ENCODE data around the gene NEK8. TPM values are rescaled to one million over a fixed set of nuclear protein-coding genes. Genes with fewer than 3 reads are reported as not detected.
A peak's percentile ranks its signal among the peaks of the same experiment; 100 is the strongest.

The NEK8 gene
- total RNA-seq (10 to 100 TPM; 11.4 to 13.8 TPM), polyA plus RNA-seq (1 to 10 TPM; 1.9 to 4.5 TPM)

DNA sequence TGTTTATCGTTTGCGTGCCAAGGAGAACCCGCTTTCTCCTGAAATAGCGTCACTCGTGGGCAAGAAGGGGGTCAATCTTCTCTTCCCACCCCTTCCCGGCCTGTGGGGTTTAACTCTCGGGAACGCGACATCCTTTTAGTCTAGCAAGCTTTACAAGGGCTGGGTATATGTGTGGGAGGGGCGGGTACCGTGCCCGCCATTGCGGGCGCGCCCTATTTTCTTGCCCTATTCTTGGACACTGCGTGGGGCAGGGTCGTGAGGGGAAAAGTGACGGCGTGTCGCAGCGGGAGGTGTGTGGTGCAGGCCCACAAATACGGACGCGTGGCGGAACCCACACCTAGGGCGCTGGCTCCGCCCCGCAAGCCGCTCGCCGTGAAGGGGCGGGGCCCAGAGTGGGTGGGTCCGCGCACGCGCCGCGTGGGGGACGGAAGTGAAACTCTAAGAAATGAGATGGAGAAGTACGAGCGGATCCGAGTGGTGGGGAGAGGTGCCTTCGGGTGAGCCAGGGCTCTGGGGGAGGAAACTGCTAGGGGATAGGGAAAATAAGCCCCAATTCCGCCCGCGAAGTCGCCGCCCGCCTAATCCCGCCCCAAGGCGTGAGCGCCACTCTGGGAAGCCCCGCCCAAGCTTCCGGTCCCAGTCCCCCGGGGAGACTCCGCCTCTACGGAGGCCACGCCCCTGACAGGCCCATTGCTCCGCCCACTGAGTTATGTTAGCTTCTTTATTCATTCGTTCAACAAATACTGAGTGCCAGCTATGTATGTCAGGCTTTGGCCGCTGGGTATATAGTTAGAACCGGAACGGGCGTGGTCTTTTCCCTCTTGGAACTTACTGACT lies at the start of gene NEK8:
TSS of gene NEK8 (plus strand) at position 425 of the 837 bp plus-strand sequence. CDS start at position 451, 26 bp downstream.
- peaks cover 27% of the 10 kb centered on the region for H3K4me1 ChIP-seq (ENCODE audit: insufficient read depth, low read length)
- Mint-ChIP-seq H3K36me3 (peaks cover 11 to 34% of the 10 kb centered on the region in 2 donors), H3K9me3 (no peaks in the 10 kb centered on the region), H3K27me3 (no peaks in the 10 kb centered on the region), H3K4me3 (peak within 1 kb of the TSS; percentile 91 to 98 (median 96)), H3K4me1 (peaks cover 29 to 51% (median 36%) of the 10 kb centered on the region in 4 donors), H3K27ac (peak within 1 kb of the TSS; percentile 99 to 100 (median 100))
- ChIA-PET CTCF (ENCODE audit: partially characterized antibody) (interaction anchor here (0.8 to 6.9 kb wide), 21 partner anchors 9 to 389 kb away, joined by 3 to 492 read pairs (median 10); partner anchors contain the start of genes BLTP2, DHRS13, FLOT2 and PHF12), POLR2A (ENCODE audit: partially characterized antibody) (interaction anchor here (0.6 to 11.0 kb wide), 26 partner anchors 9 to 371 kb away, joined by 3 to 528 read pairs (median 4); partner anchors contain the start of genes ALDOC, BLTP2, DHRS13 and FAM222B)
- peaks cover 17% of the 10 kb centered on the region for H3K36me3 ChIP-seq (ENCODE audit: insufficient read depth, low read length)
- peak within 1 kb of the TSS; percentile 85 to 96 for H3K4me3 ChIP-seq (ENCODE audit: low read length in 2 of 2)
- H3K27me3 ChIP-seq (ENCODE audit: insufficient read depth, low read length), result no peaks in the 10 kb centered on the region
- peak within 1 kb of the TSS; percentile 98 for H3K27ac ChIP-seq (ENCODE audit: low read depth, low read length)
- intact Hi-C loops (cut with micrococcal nuclease), result loop anchor here (1.0 to 10.0 kb wide), 8 partner anchors 9 to 566 kb away; partner anchors contain the start of genes DHRS13, NUFIP2, RPL23A and TRAF4
- no peaks in the 10 kb centered on the region for H3K9me3 ChIP-seq (ENCODE audit: control insufficient read depth in 1 of 2, low read length in 2 of 2)
- DNase-seq, result peak; percentile 96 to 99 (median 97)

DNA sequence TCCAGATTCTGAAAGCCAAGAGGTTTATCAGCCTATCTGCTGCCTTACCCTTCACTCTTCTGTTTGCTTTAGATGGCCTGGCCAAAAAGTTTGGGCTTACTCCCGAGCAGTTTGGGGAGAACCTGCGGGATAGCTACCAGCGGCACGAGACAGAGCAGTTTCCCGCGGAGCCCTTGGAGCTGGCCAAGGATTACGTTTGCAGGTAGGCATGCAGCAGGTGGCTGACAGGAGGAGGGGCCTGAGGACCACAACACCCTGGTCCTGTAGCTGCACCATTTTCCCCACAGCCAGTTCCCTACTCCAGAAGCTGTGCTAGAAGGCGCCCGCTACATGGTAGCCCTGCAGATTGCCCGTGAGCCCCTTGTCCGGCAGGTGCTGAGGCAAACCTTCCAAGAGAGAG lies 45.9 kb upstream of the NEK8 start:
- H3K4me3 Mint-ChIP-seq, result no peak overlapping the region
- ChIA-PET POLR2A (ENCODE audit: partially characterized antibody) (no interaction called here), CTCF (ENCODE audit: partially characterized antibody) (no interaction called here)
- Histone ChIP-seq H3K36me3 (ENCODE audit: insufficient read depth, low read length) (peaks cover 81% of the 10 kb centered on the region), H3K9me3 (ENCODE audit: control insufficient read depth in 1 of 2, low read length in 2 of 2) (no peaks in the 10 kb centered on the region), H3K27me3 (ENCODE audit: insufficient read depth, low read length) (no peaks in the 10 kb centered on the region), H3K4me3 (ENCODE audit: low read length in 2 of 2) (no peak overlapping the region), H3K4me1 (ENCODE audit: insufficient read depth, low read length) (no peaks in the 10 kb centered on the region), H3K27ac (ENCODE audit: low read depth, low read length) (no peak overlapping the region)
- H3K4me1 Mint-ChIP-seq, result peaks cover 0 to 6% (median 0%) of the 10 kb centered on the region in 4 donors
- no peaks in the 10 kb centered on the region for H3K27me3 Mint-ChIP-seq
- H3K36me3 Mint-ChIP-seq, result peaks cover 53 to 82% of the 10 kb centered on the region in 2 donors
- H3K27ac Mint-ChIP-seq, result no peak overlapping the region
- no peak for DNase-seq
- no peaks in the 10 kb centered on the region for H3K9me3 Mint-ChIP-seq
- intact Hi-C loops (cut with micrococcal nuclease), result no loop called here

DNA sequence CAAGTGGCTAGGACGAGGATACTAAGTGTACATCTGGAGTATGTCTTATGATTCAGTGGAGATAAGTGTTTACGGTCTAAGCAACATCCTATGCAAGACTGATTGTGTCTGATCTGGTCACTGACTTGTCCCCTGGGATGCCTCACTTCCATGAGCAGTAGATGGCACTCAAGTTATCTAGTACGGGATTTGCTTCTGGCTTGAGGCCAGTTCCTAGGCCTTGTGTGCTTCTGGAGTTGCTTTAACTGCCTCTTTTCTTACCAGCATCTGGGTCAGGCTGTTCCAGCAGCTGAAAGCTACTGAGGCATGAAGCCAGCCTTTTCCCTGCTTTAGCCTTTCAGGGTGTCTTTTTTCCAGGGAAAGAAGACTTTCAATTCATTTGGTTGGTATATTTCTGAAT lies 43.6 kb upstream of the NEK8 start:
- Histone ChIP-seq H3K36me3 (ENCODE audit: insufficient read depth, low read length) (peaks cover 88% of the 10 kb centered on the region), H3K27ac (ENCODE audit: low read depth, low read length) (no peak overlapping the region), H3K27me3 (ENCODE audit: insufficient read depth, low read length) (no peaks in the 10 kb centered on the region), H3K4me3 (ENCODE audit: low read length in 2 of 2) (no peak overlapping the region), H3K4me1 (ENCODE audit: insufficient read depth, low read length) (no peaks in the 10 kb centered on the region), H3K9me3 (ENCODE audit: control insufficient read depth in 1 of 2, low read length in 2 of 2) (no peaks in the 10 kb centered on the region)
- ChIA-PET POLR2A (ENCODE audit: partially characterized antibody) (no interaction called here), CTCF (ENCODE audit: partially characterized antibody) (no interaction called here)
- Mint-ChIP-seq H3K4me1 (peaks cover 0 to 6% (median 0%) of the 10 kb centered on the region in 4 donors), H3K27ac (peak overlapping the region in 1 of 7 donors; percentile 49), H3K27me3 (no peaks in the 10 kb centered on the region), H3K4me3 (no peak overlapping the region), H3K9me3 (no peaks in the 10 kb centered on the region), H3K36me3 (peaks cover 64 to 88% of the 10 kb centered on the region in 2 donors)
- no peak for DNase-seq
- intact Hi-C loops (cut with micrococcal nuclease), result no loop called here

DNA sequence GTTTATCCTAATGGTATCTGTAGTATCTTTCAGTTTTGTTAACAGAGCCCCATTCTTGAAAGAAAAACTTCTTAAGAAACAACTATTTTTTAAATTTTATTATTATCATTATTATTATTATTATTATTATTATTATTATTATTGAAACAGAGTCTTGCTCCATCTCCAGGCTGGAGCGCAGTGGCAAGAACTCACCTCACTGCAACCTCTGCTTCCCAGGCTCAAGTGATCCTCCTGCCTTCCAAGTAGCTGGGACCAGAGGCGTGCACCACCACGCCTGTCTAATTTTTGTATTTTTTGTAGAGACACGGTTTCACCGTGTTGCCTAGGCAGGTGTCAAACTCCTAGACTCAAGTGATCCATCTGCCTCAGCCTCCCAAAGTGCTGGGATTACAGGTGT lies 43.2 kb upstream of the NEK8 start:
- Mint-ChIP-seq H3K27ac (no peak overlapping the region), H3K9me3 (no peaks in the 10 kb centered on the region), H3K27me3 (no peaks in the 10 kb centered on the region), H3K36me3 (peaks cover 68 to 91% of the 10 kb centered on the region in 2 donors), H3K4me3 (no peak overlapping the region), H3K4me1 (peaks cover 0 to 6% (median 0%) of the 10 kb centered on the region in 4 donors)
- no peak for DNase-seq
- CTCF ChIA-PET (ENCODE audit: partially characterized antibody), result no interaction called here
- Histone ChIP-seq H3K4me1 (ENCODE audit: insufficient read depth, low read length) (no peaks in the 10 kb centered on the region), H3K4me3 (ENCODE audit: low read length in 2 of 2) (no peak overlapping the region), H3K9me3 (ENCODE audit: control insufficient read depth in 1 of 2, low read length in 2 of 2) (no peaks in the 10 kb centered on the region), H3K27me3 (ENCODE audit: insufficient read depth, low read length) (no peaks in the 10 kb centered on the region), H3K36me3 (ENCODE audit: insufficient read depth, low read length) (peaks cover 92% of the 10 kb centered on the region), H3K27ac (ENCODE audit: low read depth, low read length) (no peak overlapping the region)
- POLR2A ChIA-PET (ENCODE audit: partially characterized antibody), result no interaction called here
- intact Hi-C loops (cut with micrococcal nuclease), result no loop called here

DNA sequence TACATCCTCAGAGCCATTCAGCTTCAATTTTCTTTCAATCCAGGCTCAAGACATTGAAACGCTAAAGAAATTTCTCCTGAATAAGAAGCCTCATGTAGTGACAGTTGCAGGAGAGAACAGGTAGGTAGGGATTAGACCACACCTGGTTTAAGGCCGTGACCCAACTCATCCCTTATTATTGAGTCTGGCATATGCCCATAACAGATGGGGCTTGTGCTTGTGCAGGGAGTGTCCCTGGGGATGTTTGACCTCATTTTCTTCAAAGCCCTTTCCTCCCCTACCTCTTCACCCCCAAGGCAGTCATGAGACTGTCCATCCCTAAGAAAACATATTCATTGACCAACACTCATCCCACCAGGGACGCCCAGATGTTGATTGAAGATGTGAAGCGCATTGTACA lies 42.3 kb upstream of the NEK8 start:
- Histone ChIP-seq H3K36me3 (ENCODE audit: insufficient read depth, low read length) (peaks cover 95% of the 10 kb centered on the region), H3K9me3 (ENCODE audit: control insufficient read depth in 1 of 2, low read length in 2 of 2) (no peaks in the 10 kb centered on the region), H3K27ac (ENCODE audit: low read depth, low read length) (no peak overlapping the region), H3K4me1 (ENCODE audit: insufficient read depth, low read length) (no peaks in the 10 kb centered on the region), H3K4me3 (ENCODE audit: low read length in 2 of 2) (no peak overlapping the region), H3K27me3 (ENCODE audit: insufficient read depth, low read length) (no peaks in the 10 kb centered on the region)
- Mint-ChIP-seq H3K27ac (no peak overlapping the region), H3K36me3 (peaks cover 69 to 92% of the 10 kb centered on the region in 2 donors), H3K27me3 (no peaks in the 10 kb centered on the region), H3K4me1 (peaks cover 0 to 6% (median 0%) of the 10 kb centered on the region in 4 donors), H3K9me3 (no peaks in the 10 kb centered on the region), H3K4me3 (no peak overlapping the region)
- CTCF ChIA-PET (ENCODE audit: partially characterized antibody), result no interaction called here
- no peak for DNase-seq
- POLR2A ChIA-PET (ENCODE audit: partially characterized antibody), result no interaction called here
- intact Hi-C loops (cut with micrococcal nuclease), result no loop called here

DNA sequence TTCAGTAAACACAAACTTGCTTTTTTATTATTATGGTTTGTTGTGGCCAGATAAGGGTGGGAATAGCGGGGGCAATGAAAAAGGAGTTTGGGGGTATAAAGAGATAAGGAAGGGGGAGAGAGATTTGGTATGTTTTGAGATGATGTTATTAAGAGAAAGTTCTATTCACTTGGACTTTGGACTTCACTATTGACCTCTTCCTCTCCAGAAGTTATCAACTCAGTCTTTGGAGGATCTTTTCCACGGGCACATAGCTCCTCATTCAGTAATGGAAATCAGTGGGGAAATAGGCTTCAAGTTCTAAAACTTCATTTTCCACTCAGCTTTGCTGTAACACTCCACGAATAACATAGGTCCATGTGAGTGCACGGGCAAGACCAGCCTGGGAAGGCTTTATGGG lies 40.1 kb upstream of the NEK8 start:
- CTCF ChIA-PET (ENCODE audit: partially characterized antibody), result no interaction called here
- H3K4me3 ChIP-seq (ENCODE audit: low read length in 2 of 2), result no peak overlapping the region
- no peaks in the 10 kb centered on the region for H3K9me3 ChIP-seq (ENCODE audit: control insufficient read depth in 1 of 2, low read length in 2 of 2)
- POLR2A ChIA-PET (ENCODE audit: partially characterized antibody), result interaction anchor here (1.2 to 2.3 kb wide), 2 partner anchors 44 to 45 kb away, joined by 3 to 5 read pairs; partner anchors contain the start of gene BLTP2
- no peaks in the 10 kb centered on the region for H3K4me1 ChIP-seq (ENCODE audit: insufficient read depth, low read length)
- H3K36me3 ChIP-seq (ENCODE audit: insufficient read depth, low read length), result peaks cover 75% of the 10 kb centered on the region
- Mint-ChIP-seq H3K4me3 (no peak overlapping the region), H3K4me1 (peaks cover 0 to 6% (median 0%) of the 10 kb centered on the region in 4 donors), H3K36me3 (peaks cover 64 to 79% of the 10 kb centered on the region in 2 donors), H3K9me3 (no peaks in the 10 kb centered on the region), H3K27ac (peak overlapping the region in 1 of 7 donors; percentile 26), H3K27me3 (no peaks in the 10 kb centered on the region)
- H3K27ac ChIP-seq (ENCODE audit: low read depth, low read length), result no peak overlapping the region
- intact Hi-C loops (cut with micrococcal nuclease), result no loop called here
- no peak for DNase-seq
- no peaks in the 10 kb centered on the region for H3K27me3 ChIP-seq (ENCODE audit: insufficient read depth, low read length)

DNA sequence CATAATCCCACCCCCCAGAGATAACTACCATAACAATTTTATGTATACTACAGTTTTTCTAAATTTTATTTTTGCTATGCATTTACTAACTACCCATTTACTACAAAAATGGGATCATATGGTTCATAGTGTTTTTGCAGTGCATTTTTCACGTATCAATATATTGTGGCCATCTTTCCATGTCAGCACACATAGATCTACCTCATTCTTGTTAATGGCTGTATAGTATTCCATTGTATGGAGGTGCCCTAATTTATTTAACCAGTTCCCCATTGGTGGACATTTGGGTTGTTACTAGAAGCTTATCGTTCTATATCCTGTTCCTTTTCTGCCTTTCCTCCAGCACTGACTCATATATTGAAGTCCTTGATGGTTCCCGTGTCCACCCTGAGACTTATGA lies 39.6 kb upstream of the NEK8 start:
- no peak overlapping the region for H3K27ac ChIP-seq (ENCODE audit: low read depth, low read length)
- Mint-ChIP-seq H3K27ac (no peak overlapping the region), H3K4me3 (no peak overlapping the region), H3K9me3 (no peaks in the 10 kb centered on the region), H3K4me1 (peaks cover 0 to 6% (median 0%) of the 10 kb centered on the region in 4 donors), H3K36me3 (peaks cover 66 to 81% of the 10 kb centered on the region in 2 donors), H3K27me3 (no peaks in the 10 kb centered on the region)
- H3K4me3 ChIP-seq (ENCODE audit: low read length in 2 of 2), result no peak overlapping the region
- ChIA-PET CTCF (ENCODE audit: partially characterized antibody) (no interaction called here), POLR2A (ENCODE audit: partially characterized antibody) (interaction anchor here (1.2 to 2.3 kb wide), 2 partner anchors 44 to 45 kb away, joined by 3 to 5 read pairs; partner anchors contain the start of gene BLTP2)
- no peaks in the 10 kb centered on the region for H3K9me3 ChIP-seq (ENCODE audit: control insufficient read depth in 1 of 2, low read length in 2 of 2)
- H3K36me3 ChIP-seq (ENCODE audit: insufficient read depth, low read length), result peaks cover 77% of the 10 kb centered on the region
- no peak for DNase-seq
- intact Hi-C loops (cut with micrococcal nuclease), result no loop called here
- no peaks in the 10 kb centered on the region for H3K27me3 ChIP-seq (ENCODE audit: insufficient read depth, low read length)
- no peaks in the 10 kb centered on the region for H3K4me1 ChIP-seq (ENCODE audit: insufficient read depth, low read length)

Data from CD4-positive, alpha-beta memory T cell (primary cell).